Activated CD4-positive, CD25-positive, alpha-beta regulatory T cell treated with anti-CD3 and anti-CD28 coated beads, Interleukin-2, amount 50 U/mL, for 24 hours (primary cell): ENCODE data around the gene BAIAP3.

Experiments used
- ATAC-seq, 2 donors: fragments of 150-1000 bp; cut with Tn5 transposase; one replicate each; pipeline ENCODE4 v1.10.0; 2021; ENCODE audit warnings: mild to moderate bottlenecking in 1 of 2, moderate library complexity in 1 of 2

BAIAP3 gene

DNA sequence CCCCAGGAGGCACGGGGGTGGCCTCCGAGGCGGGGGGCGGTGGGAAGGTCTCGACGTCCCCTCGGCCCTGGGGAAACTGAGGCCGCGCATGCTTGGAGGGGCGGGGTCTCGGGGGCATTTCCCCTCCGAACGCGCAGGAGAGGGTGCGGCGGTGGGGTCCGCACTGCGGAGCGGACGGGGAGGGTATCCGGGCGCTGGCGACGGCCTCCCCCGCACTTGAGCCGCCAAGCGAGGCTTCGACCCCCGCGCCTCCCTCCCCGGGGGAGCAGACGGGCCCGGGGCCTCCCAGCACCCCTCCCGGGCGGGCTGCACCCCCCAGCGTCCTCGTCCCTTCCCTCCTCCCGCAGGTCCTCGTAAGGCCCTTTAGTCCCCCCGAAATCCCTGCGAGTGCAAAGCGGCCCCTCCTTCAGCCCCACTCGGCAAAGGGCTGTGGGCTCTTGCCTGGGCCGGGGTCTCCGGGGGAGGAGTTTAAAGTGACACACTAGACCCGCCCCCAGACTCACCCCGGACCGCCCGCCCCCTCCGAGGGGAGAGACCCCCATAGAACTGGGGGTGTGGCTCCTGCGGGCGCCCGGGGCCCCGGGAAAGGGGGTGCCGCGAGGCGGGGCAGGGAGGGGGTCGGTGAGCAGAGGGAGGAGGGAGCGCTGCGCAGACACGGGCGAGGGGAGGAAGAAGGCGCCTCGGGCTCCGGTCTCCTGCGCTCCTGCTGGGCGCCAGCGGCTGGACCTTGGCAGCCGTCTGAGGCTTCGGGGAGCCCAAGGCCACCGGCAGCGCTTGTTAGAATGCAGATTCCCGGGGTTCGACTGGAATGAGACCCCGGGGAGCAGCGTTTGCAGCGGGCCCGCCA lies 632 bp downstream of the BAIAP3 start:
- ATAC-seq: no peak

- no peak for ATAC-seq
Observed at GRCh38 chr16:1334739-1335138, 1.3 kb downstream of the BAIAP3 start.

- ATAC-seq: no peak
Observed at GRCh38 chr16:1335211-1335971, 1.9 kb downstream of the BAIAP3 start.

GRCh38 chr16:1335996-1336395 lies 2.6 kb downstream of the BAIAP3 start:
- no peak for ATAC-seq

- no peak for ATAC-seq
Observed at GRCh38 chr16:1336619-1337018, 3.2 kb downstream of the BAIAP3 start.

DNA sequence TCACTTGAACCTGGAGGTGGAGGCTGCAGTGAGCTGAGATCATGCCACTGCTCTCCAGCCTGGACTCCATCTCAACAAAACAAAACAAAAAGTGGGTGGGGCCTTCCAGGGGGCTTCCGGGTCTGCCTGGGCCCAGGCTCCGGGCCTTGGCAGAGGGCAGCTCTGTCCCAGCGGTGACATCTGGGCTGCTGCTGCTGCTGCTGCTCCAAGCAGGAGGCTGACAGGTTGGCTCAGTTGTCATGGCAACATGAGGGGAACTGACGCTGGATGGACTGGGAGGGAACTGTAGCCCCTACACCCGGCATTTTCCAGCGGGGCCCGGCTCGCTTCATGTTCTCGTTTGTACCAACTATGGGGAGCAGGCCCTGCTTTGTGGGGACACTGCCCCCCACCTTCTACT lies 4.0 kb downstream of the BAIAP3 start:
- no peak for ATAC-seq

GRCh38 chr16:1338119-1338730 lies 4.8 kb downstream of the BAIAP3 start:
- ATAC-seq: no peak

DNA sequence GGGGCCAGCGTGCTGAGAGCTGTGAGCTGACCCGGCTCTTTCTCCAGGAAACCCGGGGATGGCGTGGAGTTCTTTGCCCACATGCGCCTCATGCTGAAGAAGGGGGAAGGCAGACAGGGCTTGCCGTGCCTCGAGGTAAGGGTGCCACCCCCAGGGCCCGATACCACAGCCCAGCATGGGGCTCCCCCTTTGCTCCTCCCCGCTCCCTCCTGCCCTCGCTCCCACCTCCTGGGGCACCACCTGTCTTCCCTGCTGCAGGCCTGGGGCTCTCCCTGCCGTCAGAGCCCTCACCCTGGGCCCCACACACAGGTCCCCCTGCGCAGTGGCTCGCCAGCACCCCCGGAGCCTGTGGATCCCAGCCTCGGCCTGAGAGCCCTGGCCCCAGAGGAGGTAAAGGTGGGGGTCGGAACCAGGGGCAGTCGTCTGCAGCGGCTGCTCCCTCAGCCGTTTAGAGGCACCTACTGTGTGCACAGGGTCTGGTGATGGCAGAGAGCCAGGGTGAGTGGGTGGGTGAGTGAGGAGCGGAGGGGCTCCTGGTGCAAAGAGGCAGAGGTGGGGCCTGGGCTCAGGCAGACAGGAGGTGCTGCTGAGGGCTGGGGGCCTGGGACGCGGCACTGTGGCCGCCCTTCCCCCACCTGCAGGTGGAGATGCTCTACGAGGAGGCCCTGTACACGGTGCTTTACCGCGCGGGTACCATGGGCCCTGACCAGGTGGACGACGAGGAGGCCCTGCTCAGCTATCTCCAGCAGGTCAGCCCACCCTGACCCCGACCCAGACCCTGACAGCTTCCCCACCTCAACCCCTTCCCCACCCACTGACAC lies 5.6 kb downstream of the BAIAP3 start:
- ATAC-seq: no peak

DNA sequence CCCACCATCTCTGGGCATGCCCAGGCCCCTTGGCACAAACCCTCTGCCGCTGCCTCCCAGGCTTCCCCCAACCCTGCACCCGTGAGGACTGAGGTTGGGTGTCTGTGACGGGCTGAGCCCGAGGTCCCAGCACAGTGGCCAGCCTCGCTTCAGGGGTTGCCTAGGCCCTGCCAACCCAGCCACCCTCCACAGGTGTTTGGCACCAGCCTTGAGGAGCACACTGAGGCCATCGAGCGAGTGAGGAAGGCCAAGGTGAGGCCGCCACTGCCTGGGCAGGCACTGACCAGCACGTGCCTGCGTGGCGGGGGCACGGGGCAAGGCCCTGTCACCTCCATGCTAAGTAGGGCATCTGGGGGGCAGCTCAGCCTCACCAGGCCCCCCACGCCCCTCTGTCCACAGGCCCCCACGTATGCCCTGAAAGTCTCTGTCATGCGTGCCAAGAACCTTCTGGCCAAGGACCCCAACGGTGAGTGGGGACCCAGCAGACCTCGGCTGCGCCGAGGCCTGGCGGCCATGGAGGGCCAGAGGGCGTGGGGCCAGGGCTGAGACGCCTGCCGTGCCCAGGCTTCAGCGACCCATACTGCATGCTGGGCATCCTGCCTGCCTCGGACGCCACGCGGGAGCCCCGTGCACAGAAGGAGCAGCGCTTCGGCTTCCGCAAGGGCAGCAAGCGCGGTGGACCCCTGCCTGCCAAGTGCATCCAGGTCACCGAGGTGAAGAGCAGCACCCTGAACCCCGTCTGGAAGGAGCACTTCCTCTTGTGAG lies 7.5 kb downstream of the BAIAP3 start:
- no peak for ATAC-seq

DNA sequence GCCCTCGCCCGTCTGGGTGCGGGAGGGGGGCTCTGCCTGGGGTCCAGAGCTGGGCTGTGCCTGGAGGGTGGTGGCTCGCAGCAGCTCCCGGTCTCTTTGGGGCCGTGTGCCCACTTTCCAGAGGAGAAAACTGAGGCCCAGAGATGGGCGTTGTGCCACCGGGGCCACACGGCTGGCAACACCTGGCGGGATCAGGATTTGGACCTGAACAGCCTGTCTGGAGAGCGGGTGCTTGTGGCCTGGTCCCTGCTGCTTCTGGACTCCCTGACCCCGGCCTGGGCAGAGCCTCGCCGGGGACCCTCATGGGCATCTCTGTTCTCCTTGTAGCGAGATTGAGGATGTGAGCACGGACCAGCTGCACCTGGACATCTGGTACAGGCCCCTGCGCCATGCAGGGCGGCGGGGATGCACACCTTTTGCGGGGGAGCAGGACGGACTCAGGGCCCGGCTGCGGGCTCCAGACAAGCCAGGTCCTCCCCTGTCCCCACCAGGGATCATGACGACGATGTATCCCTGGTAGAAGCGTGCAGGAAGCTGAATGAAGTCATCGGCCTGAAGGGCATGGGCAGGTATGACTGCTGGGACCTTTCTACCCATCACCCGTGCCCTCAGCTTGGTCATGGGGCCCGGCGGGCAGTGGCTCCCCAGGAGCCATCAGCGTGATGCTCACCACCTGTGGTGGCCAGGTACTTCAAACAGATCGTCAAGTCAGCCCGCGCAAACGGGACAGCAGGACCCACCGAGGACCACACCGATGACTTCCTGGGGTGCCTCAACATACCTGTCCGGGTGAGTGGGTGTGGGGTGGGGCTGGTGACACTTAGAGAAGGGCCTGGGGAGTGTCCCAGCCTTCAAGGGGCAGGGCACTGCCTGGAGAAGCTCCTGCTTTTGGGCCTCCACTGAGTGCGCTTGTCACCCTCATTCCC lies 8.3 kb downstream of the BAIAP3 start:
- ATAC-seq: no peak

DNA sequence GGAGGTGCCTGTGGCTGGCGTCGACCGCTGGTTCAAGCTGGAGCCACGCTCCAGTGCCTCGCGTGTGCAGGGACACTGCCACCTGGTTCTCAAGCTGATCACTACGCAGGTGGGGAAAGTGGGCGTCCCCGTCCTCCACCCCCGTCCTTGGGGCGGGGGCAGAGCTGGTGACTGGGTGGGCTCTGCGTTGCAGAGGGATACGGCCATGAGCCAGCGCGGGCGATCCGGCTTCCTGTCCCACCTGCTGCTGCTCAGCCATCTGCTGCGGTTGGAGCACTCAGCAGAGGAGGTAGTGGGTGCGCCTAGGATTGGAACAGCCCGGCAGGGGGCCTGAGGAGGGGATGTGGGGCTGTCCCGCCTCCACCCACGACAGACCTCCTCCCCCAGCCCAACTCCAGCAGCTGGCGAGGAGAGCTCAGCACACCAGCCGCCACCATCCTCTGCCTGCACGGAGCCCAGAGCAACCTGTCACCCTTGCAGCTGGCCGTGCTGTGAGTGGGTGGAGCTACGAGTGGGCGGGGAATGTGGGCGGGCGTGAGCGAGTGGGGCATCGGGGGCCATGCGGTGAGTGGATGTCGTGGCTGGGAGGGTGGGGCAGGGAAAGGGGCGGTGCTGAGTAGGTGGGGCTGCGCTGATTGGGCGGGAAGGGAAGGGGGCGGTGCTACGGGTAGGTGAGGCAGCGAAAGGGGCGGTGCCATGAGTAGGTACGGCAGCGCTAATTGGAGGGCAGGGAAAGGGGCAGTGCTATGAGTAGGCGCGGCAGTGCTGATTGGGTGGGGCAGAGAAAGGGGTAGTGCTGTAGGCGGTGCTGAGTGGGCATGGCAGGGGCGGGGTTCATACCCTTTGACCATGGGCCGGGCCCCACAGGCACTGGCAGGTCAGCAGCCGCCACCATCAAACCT lies 9.3 kb downstream of the BAIAP3 start:
- ATAC-seq: peak; percentile 92

DNA sequence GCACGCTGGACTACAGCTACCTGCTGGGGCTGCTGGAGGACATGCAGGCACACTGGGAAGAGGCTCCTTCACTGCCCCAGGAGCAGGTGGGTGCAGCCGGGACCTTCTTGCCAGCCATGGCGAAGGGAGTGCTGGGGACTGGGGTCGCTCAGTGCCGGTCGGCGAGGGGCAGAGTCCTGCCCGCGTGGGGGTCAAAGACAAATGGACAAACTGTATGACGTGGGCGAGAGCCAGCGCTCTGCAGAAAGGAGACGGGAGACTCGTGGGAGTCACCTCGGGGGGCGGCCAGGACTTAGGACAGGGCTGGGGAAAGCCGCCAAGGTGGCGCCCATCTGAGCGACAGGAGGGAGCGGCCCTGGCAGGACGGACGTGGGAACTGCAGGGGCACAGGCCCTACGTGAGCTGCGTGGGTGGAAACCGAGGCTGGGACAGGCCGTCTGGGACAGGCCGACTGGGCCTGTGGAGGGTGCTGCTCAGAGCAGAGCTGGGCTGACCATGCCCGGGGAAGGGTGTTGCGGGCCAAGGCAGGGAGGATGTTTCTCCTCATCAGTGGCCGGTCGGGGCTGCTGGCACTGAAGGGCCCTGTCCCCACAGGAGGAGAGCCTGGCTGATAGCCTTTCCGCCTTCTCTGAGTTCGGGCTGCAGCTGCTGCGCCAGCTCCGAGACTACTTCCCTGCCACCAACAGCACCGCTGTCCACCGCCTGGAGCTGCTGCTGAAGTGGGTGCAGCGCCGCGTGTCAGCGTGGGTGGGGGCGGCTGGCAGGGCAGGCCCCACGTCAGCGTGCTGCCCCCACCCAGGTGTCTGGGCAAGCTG lies 10.2 kb downstream of the BAIAP3 start:
- no peak for ATAC-seq

DNA sequence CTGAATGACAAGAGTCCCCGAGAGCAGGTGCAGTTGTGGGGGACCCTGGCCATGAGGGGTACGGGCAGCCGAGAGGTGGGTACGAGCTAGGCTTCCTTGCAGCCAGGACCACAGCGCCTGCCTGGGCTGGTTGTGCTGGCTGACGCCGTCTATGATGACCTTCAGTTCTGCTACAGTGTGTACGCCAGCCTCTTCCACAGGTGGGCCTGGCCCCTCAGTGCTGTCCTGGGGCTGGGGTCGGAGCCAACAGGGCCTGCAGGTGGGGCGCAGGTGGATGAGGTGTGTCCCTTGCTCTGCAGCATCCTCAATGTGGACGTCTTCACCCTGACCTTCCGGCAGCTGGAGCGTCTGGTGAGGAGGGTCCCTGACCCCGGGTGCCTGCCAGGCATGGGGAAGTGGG lies 11.1 kb downstream of the BAIAP3 start:
- no peak for ATAC-seq

GRCh38 chr16:1345087-1345486 lies 11.6 kb downstream of the BAIAP3 start:
- no peak for ATAC-seq

DNA sequence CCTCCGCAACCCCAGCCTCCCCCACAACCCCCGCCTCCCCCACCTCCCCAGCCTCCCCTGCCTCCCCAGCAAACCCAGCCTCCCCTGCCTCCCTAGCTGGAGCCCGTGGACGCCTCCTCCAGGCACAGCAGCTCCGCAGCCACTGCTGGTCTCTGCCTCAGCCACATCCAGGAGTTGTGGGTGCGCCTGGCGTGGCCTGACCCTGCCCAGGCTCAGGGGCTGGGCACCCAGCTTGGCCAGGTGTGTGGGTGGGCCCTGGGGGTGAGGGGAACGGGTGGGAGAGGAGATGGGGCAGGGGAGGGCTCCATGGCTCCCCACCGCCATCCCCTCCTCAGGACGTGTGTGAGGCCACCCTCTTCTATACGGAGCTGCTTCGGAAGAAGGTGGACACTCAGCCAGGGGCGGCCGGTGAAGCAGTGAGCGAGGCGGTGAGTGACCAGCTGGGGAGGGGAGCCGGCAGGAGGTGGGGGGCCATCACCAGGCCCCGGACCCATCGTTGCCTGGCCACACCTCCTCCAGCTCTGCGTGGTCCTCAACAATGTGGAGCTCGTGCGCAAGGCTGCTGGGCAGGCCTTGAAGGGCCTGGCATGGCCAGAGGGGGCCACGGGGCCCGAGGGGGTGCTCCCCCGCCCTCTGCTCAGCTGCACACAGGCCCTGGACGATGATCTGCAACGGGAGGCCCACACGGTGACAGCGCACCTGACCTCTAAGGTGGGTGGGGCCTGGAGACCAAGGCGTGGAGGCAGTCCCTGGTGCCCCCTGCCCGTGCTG lies 12.4 kb downstream of the BAIAP3 start:
- no peak for ATAC-seq

- no peak for ATAC-seq
Observed at GRCh38 chr16:1346422-1347285, 13.2 kb downstream of the BAIAP3 start.

DNA sequence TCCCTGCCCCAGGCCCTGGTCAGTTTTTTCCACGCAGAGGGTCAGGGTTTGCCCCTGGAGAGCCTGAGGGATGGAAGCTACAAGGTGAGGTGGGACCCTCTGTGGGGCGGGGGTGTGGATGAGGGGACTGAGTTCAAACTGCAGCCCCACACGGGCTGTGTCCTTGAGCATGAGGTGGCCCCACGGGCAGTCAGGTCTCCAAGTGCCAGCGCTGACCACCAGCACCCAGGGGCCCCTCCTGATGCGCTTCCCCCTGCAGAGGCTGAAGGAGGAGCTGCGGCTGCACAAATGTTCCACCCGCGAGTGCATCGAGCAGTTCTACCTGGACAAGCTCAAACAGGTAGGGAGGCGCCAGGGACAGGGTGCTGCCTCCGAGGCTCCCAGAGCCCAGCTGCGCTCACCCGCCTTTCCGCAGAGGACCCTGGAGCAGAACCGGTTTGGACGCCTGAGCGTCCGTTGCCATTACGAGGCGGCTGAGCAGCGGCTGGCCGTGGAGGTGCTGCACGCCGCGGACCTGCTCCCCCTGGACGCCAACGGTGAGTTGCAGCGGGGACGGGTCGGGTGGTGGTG lies 13.9 kb downstream of the BAIAP3 start:
- no peak for ATAC-seq
